Panc1 (cell line): ENCODE results near the gene GALNT18. TPM values are rescaled to one million over a fixed set of nuclear protein-coding genes. Genes with fewer than 3 reads are reported as not detected.

ENCODE experiments used
- ATAC-seq: fragments of 200-7000 bp; cut with Tn5 transposase; 2 replicates; pipeline ENCODE4 v1.9.1; 2020; ENCODE audit warnings: mild to moderate bottlenecking, moderate library complexity
- BruUV-seq: library from RNA; stranded (reverse); fragments of 400-500 nt; replicated peaks from 2 replicates; lab custom pipeline; 2021; lab: Mats Ljungman, UMichigan
- CTCF ChIA-PET: fragments of 300-600 bp; sonication (Branson Sonifier 250); formaldehyde crosslinking; loops from one replicate; lab custom pipeline; 2022; ENCODE audit warnings: antibody characterized with exemption; lab: Charles Lee
- POLR2A ChIA-PET: fragments of 300-600 bp; sonication (Branson Sonifier 250); formaldehyde crosslinking; loops from one replicate; lab custom pipeline; 2022; ENCODE audit warnings: antibody characterized with exemption; lab: Charles Lee
- DNase-seq: peaks from one replicate; pipeline ENCODE4 v3.0.0-alpha.2; 2010; ENCODE audit warnings: low read depth, low spot score
- H3K27ac ChIP-seq: 2 replicates; pipeline ENCODE4 v1.5.1; 2011; ENCODE audit warnings: mild to moderate bottlenecking, low read length, inconsistent platforms
- H3K27me3 ChIP-seq: fragments of 200-500 bp; sonication (Bioruptor generic); 2 replicates; pipeline ENCODE4 v1.6.0; 2014; ENCODE audit warnings: low read length, inconsistent platforms; ENCODE audit not compliant: control insufficient read depth, insufficient read depth
- H3K36me3 ChIP-seq: fragments of 200-500 bp; sonication (Bioruptor generic); 2 replicates; pipeline ENCODE4 v1.5.1; 2014; ENCODE audit warnings: inconsistent platforms, mild to moderate bottlenecking, low read length, moderate library complexity; ENCODE audit not compliant: control insufficient read depth, insufficient read depth
- H3K4me1 ChIP-seq: 2 replicates; pipeline ENCODE4 v1.5.1; 2011; ENCODE audit warnings: inconsistent platforms, mild to moderate bottlenecking, low read length, moderate library complexity; ENCODE audit not compliant: control insufficient read depth, insufficient read depth
- H3K4me3 ChIP-seq, 2 experiments: 2 replicates each; pipeline ENCODE4 v1.5.1; 2011 to 2012; ENCODE audit warnings: low read depth in 2 of 2, low read length in 2 of 2, mild to moderate bottlenecking in 2 of 2, inconsistent platforms in 1 of 2, moderate library complexity in 1 of 2
- H3K9me3 ChIP-seq: fragments of 200-500 bp; sonication (Bioruptor generic); 2 replicates; pipeline ENCODE4 v1.5.1; 2014; ENCODE audit warnings: low read depth, mild to moderate bottlenecking, inconsistent platforms, low read length, moderate library complexity; ENCODE audit not compliant: control insufficient read depth, insufficient read depth
- CTCF ChIP-seq: fragments of 450-650 bp; IDR thresholded peaks from 2 replicates; pipeline ENCODE4 v1.5.1; 2017; ENCODE audit warnings: mild to moderate bottlenecking
- POLR2AphosphoS5 ChIP-seq: IDR thresholded peaks from 2 replicates; pipeline ENCODE4 v1.6.1; 2012; ENCODE audit warnings: mild to moderate bottlenecking, low read depth, low read length, moderate library complexity
- REST ChIP-seq, 2 experiments: IDR thresholded peaks; 2 replicates each; pipeline ENCODE4 v1.6.1; 2011 to 2012; ENCODE audit warnings: low read depth in 2 of 2, control low read depth in 1 of 2, low read length in 1 of 2, mild to moderate bottlenecking in 1 of 2, moderate library complexity in 1 of 2; ENCODE audit not compliant: insufficient read depth in 1 of 2
- SIN3A ChIP-seq: IDR thresholded peaks from 2 replicates; pipeline ENCODE4 v1.6.1; 2012; ENCODE audit warnings: low read depth, mild to moderate bottlenecking, low read length, moderate library complexity, borderline replicate concordance; ENCODE audit not compliant: insufficient read depth
- TCF7L2 ChIP-seq: IDR thresholded peaks from 2 replicates; pipeline ENCODE4 v1.6.1; 2011; ENCODE audit warnings: mild to moderate bottlenecking, low read depth, low read length, inconsistent platforms
- in situ Hi-C: cut with HindIII; loops from 2 replicates; pipeline ENCODE4 v1.10.0; 2016; ENCODE audit warnings: low sequenced_read_pairs, low pct_unique_long_range_greater_than_20kb
- intact Hi-C: fragments of 100-400 bp; cut with micrococcal nuclease; formaldehyde crosslinking; loops from one replicate; pipeline ENCODE4 v1.10.0; 2022; ENCODE audit not compliant: unreplicated experiment
- total RNA-seq: library from RNA; stranded (reverse); gene quantifications from one replicate; pipeline ENCODE4 v1.2.1, GENCODE V29; 2021; ENCODE audit not compliant: unreplicated experiment

GALNT18 gene
- total RNA-seq, 1 experiment from 2014 or later: 8.6 TPM

- Histone ChIP-seq H3K27me3 (no peaks in the 10 kb centered on the region), H3K4me1 (no peaks in the 10 kb centered on the region), H3K9me3 (no peaks in the 10 kb centered on the region), H3K36me3 (no peaks in the 10 kb centered on the region), H3K27ac (no peak overlapping the region), H3K4me3 (no peak overlapping the region)
- intact Hi-C loops: no loop called here
- ChIA-PET POLR2A (no interaction called here), CTCF (no interaction called here)
- no peak for DNase-seq
- TF ChIP-seq POLR2AphosphoS5 (no peak), REST (IDR thresholded peaks at IDR 0.05; ENCODE audit: insufficient read depth in 1 of 2, low read depth in 2 of 2, low read length in 1 of 2) (no peak), TCF7L2 (no peak), SIN3A (no peak), CTCF (no peak)
- no peak for ATAC-seq
- in situ Hi-C loops: no loop called here
- no TSS peak for BruUV-seq
These were observed 108.9 kb downstream of the GALNT18 start for GRCh38 chr11:11512929-11513328.

GRCh38 chr11:11512502-11512901 lies 109.3 kb downstream of the GALNT18 start:
- Histone ChIP-seq H3K4me1 (no peaks in the 10 kb centered on the region), H3K9me3 (no peaks in the 10 kb centered on the region), H3K27ac (no peak overlapping the region), H3K36me3 (no peaks in the 10 kb centered on the region), H3K27me3 (no peaks in the 10 kb centered on the region), H3K4me3 (no peak overlapping the region)
- CTCF ChIA-PET: no interaction called here
- ATAC-seq: no peak
- TF ChIP-seq CTCF: no peak
- in situ Hi-C loops (no loop called here), intact Hi-C loops (no loop called here)
- DNase-seq: no peak
- no TSS peak for BruUV-seq
- POLR2A ChIA-PET: no interaction called here

- no peaks in the 10 kb centered on the region for H3K4me1 ChIP-seq
- in situ Hi-C loops (no loop called here), intact Hi-C loops (no loop called here)
- BruUV-seq: no TSS peak
- ATAC-seq (no peak), DNase-seq (no peak)
- H3K27me3 ChIP-seq: no peaks in the 10 kb centered on the region
- CTCF ChIA-PET: no interaction called here
- POLR2A ChIA-PET: no interaction called here
- no peak overlapping the region for H3K4me3 ChIP-seq
- no peaks in the 10 kb centered on the region for H3K36me3 ChIP-seq
- TF ChIP-seq POLR2AphosphoS5 (no peak), TCF7L2 (no peak), CTCF (no peak), REST (IDR thresholded peaks at IDR 0.05; ENCODE audit: insufficient read depth in 1 of 2, low read depth in 2 of 2, low read length in 1 of 2) (no peak), SIN3A (no peak)
- no peaks in the 10 kb centered on the region for H3K9me3 ChIP-seq
- H3K27ac ChIP-seq: no peak overlapping the region
These were observed 109.7 kb downstream of the GALNT18 start for GRCh38 chr11:11512090-11512489.
